Gastrocnemius medialis (tissue), 4 donors: Measurements from ENCODE around the gene MTG1.

Source experiments
- POLR2A ChIP-seq, 2 donors: fragments of 450-650 bp; IDR thresholded peaks; one replicate each; pipeline ENCODE4 v1.6.1; 2017; ENCODE audit warnings: antibody characterized with exemption in 2 of 2, mild to moderate bottlenecking in 2 of 2, moderate library complexity in 2 of 2
- TF ChIP-seq, protein P1 (sequence below), 5 experiments: fragments of 450-650 bp in 3 of 5; fragments of 200-600 bp in 2 of 5; sonication (generic) in 2 of 5; IDR thresholded peaks in 4 of 5; conservative IDR thresholded peaks in 1 of 5; 1 replicate in 4 of 5; 2 replicates in 1 of 5; pipeline ENCODE4 v1.5.1; 2016 to 2019; ENCODE audit warnings: antibody characterized with exemption in 5 of 5, mild to moderate bottlenecking in 3 of 5, moderate library complexity in 3 of 5

GRCh38 chr10:133453516-133454203 is 59.7 kb downstream of the MTG1 start, which contains the start of gene SCART1:
- no peak for TF ChIP-seq POLR2A (IDR thresholded peaks at IDR 0.05)
- TF ChIP-seq, protein P1, sequence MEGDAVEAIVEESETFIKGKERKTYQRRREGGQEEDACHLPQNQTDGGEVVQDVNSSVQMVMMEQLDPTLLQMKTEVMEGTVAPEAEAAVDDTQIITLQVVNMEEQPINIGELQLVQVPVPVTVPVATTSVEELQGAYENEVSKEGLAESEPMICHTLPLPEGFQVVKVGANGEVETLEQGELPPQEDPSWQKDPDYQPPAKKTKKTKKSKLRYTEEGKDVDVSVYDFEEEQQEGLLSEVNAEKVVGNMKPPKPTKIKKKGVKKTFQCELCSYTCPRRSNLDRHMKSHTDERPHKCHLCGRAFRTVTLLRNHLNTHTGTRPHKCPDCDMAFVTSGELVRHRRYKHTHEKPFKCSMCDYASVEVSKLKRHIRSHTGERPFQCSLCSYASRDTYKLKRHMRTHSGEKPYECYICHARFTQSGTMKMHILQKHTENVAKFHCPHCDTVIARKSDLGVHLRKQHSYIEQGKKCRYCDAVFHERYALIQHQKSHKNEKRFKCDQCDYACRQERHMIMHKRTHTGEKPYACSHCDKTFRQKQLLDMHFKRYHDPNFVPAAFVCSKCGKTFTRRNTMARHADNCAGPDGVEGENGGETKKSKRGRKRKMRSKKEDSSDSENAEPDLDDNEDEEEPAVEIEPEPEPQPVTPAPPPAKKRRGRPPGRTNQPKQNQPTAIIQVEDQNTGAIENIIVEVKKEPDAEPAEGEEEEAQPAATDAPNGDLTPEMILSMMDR (IDR thresholded peaks at IDR 0.05 in 4 of 5, conservative IDR thresholded peaks at IDR 0.05 in 1 of 5), result no peak
